ENCODE measurements around the gene ADGRL3. TPM values are rescaled to one million over a fixed set of nuclear protein-coding genes. Genes with fewer than 3 reads are reported as not detected.

The ADGRL3 gene
- total RNA-seq, 2 donors from 2014 or later = not detected

- H3K27ac Mint-ChIP-seq = no peak overlapping the region
- DNase-seq = no peak
- H3K4me3 Mint-ChIP-seq = no peak overlapping the region
- H3K4me1 Mint-ChIP-seq (ENCODE audit: low read depth) = no peaks in the 10 kb centered on the region
- no peak for ATAC-seq (replicated peaks in 1 of 2)
- no peaks in the 10 kb centered on the region for H3K36me3 Mint-ChIP-seq (ENCODE audit: insufficient read depth in 2 of 2)
- H3K27me3 Mint-ChIP-seq (ENCODE audit: low read depth) = no peaks in the 10 kb centered on the region
- H3K9me3 Mint-ChIP-seq = peaks cover 6 to 10% of the 10 kb centered on the region in 2 donors
Observed at GRCh38 chr4:61301271-61301670, 101.1 kb downstream of the ADGRL3 start.

- no peak overlapping the region for H3K4me3 Mint-ChIP-seq
- peaks cover 6 to 11% of the 10 kb centered on the region in 2 donors for H3K9me3 Mint-ChIP-seq
- no peak overlapping the region for H3K27ac Mint-ChIP-seq
- no peak for ATAC-seq (replicated peaks in 1 of 2)
- H3K4me1 Mint-ChIP-seq (ENCODE audit: low read depth) = no peaks in the 10 kb centered on the region
- H3K36me3 Mint-ChIP-seq (ENCODE audit: insufficient read depth in 2 of 2) = no peaks in the 10 kb centered on the region
- H3K27me3 Mint-ChIP-seq (ENCODE audit: low read depth) = no peaks in the 10 kb centered on the region
- DNase-seq = no peak
Observed at GRCh38 chr4:61308033-61308432, 107.9 kb downstream of the ADGRL3 start.

GRCh38 chr4:61309616-61310015, 109.5 kb downstream of the ADGRL3 start:
- Mint-ChIP-seq H3K27me3 (ENCODE audit: low read depth) (no peaks in the 10 kb centered on the region), H3K27ac (no peak overlapping the region)
- no peak for ATAC-seq (replicated peaks in 1 of 2)

GRCh38 chr4:61312526-61312925, 112.4 kb downstream of the ADGRL3 start:
- no peaks in the 10 kb centered on the region for H3K4me1 Mint-ChIP-seq (ENCODE audit: low read depth)
- H3K27me3 Mint-ChIP-seq (ENCODE audit: low read depth) = no peaks in the 10 kb centered on the region
- H3K4me3 Mint-ChIP-seq = no peak overlapping the region
- H3K9me3 Mint-ChIP-seq = peaks cover 4 to 8% of the 10 kb centered on the region in 2 donors
- no peaks in the 10 kb centered on the region for H3K36me3 Mint-ChIP-seq (ENCODE audit: insufficient read depth in 2 of 2)
- H3K27ac Mint-ChIP-seq = no peak overlapping the region
- ATAC-seq (replicated peaks in 1 of 2) (no peak), DNase-seq (no peak)

More at GRCh38 chr4:61309616-61310015, 109.5 kb downstream of the ADGRL3 start:
- no peaks in the 10 kb centered on the region for H3K36me3 Mint-ChIP-seq (ENCODE audit: insufficient read depth in 2 of 2)
- no peak for DNase-seq
- H3K9me3 Mint-ChIP-seq = peaks cover 7 to 9% of the 10 kb centered on the region in 2 donors
- no peaks in the 10 kb centered on the region for H3K4me1 Mint-ChIP-seq (ENCODE audit: low read depth)
- no peak overlapping the region for H3K4me3 Mint-ChIP-seq

- no peak for ATAC-seq (replicated peaks in 1 of 2)
Observed at GRCh38 chr4:61318431-61318830, 118.3 kb downstream of the ADGRL3 start.

GRCh38 chr4:61319156-61319555, 119.0 kb downstream of the ADGRL3 start:
- no peaks in the 10 kb centered on the region for H3K4me1 Mint-ChIP-seq (ENCODE audit: low read depth)
- peaks cover 5 to 13% of the 10 kb centered on the region in 2 donors for H3K9me3 Mint-ChIP-seq
- ATAC-seq (replicated peaks in 1 of 2) = no peak
- H3K36me3 Mint-ChIP-seq (ENCODE audit: insufficient read depth in 2 of 2) = no peaks in the 10 kb centered on the region
- no peak overlapping the region for H3K27ac Mint-ChIP-seq
- no peaks in the 10 kb centered on the region for H3K27me3 Mint-ChIP-seq (ENCODE audit: low read depth)
- DNase-seq = no peak
- H3K4me3 Mint-ChIP-seq = no peak overlapping the region

More at GRCh38 chr4:61318431-61318830, 118.3 kb downstream of the ADGRL3 start:
- DNase-seq = no peak
- Mint-ChIP-seq H3K27ac (no peak overlapping the region), H3K4me3 (no peak overlapping the region), H3K9me3 (peaks cover 2 to 9% of the 10 kb centered on the region in 2 donors), H3K27me3 (ENCODE audit: low read depth) (no peaks in the 10 kb centered on the region), H3K4me1 (ENCODE audit: low read depth) (no peaks in the 10 kb centered on the region), H3K36me3 (ENCODE audit: insufficient read depth in 2 of 2) (no peaks in the 10 kb centered on the region)

- ATAC-seq (replicated peaks in 1 of 2) = no peak
- Mint-ChIP-seq H3K9me3 (peaks cover 5 to 13% of the 10 kb centered on the region in 2 donors), H3K4me1 (ENCODE audit: low read depth) (no peaks in the 10 kb centered on the region), H3K27me3 (ENCODE audit: low read depth) (no peaks in the 10 kb centered on the region), H3K36me3 (ENCODE audit: insufficient read depth in 2 of 2) (no peaks in the 10 kb centered on the region), H3K4me3 (no peak overlapping the region), H3K27ac (no peak overlapping the region)
- no peak for DNase-seq
Observed at GRCh38 chr4:61320154-61320553, 120.0 kb downstream of the ADGRL3 start.

GRCh38 chr4:61320631-61321030, 120.5 kb downstream of the ADGRL3 start:
- H3K27ac Mint-ChIP-seq = no peak overlapping the region
- no peaks in the 10 kb centered on the region for H3K4me1 Mint-ChIP-seq (ENCODE audit: low read depth)
- no peak for ATAC-seq (replicated peaks in 1 of 2)
- no peak for DNase-seq
- peaks cover 5 to 13% of the 10 kb centered on the region in 2 donors for H3K9me3 Mint-ChIP-seq
- no peaks in the 10 kb centered on the region for H3K27me3 Mint-ChIP-seq (ENCODE audit: low read depth)
- no peak overlapping the region for H3K4me3 Mint-ChIP-seq
- H3K36me3 Mint-ChIP-seq (ENCODE audit: insufficient read depth in 2 of 2) = no peaks in the 10 kb centered on the region

GRCh38 chr4:61332693-61333092, 132.6 kb downstream of the ADGRL3 start:
- H3K4me1 Mint-ChIP-seq (ENCODE audit: low read depth) = no peaks in the 10 kb centered on the region
- H3K4me3 Mint-ChIP-seq = no peak overlapping the region
- no peaks in the 10 kb centered on the region for H3K36me3 Mint-ChIP-seq (ENCODE audit: insufficient read depth in 2 of 2)
- H3K27me3 Mint-ChIP-seq (ENCODE audit: low read depth) = no peaks in the 10 kb centered on the region
- H3K27ac Mint-ChIP-seq = no peak overlapping the region
- H3K9me3 Mint-ChIP-seq = peaks cover 4 to 5% of the 10 kb centered on the region in 2 donors
- ATAC-seq (replicated peaks in 1 of 2) = no peak
- no peak for DNase-seq

GRCh38 chr4:61333490-61333889, 133.4 kb downstream of the ADGRL3 start:
- no peaks in the 10 kb centered on the region for H3K36me3 Mint-ChIP-seq (ENCODE audit: insufficient read depth in 2 of 2)
- H3K4me3 Mint-ChIP-seq = no peak overlapping the region
- DNase-seq (no peak), ATAC-seq (replicated peaks in 1 of 2) (no peak)
- H3K4me1 Mint-ChIP-seq (ENCODE audit: low read depth) = no peaks in the 10 kb centered on the region
- H3K9me3 Mint-ChIP-seq = peaks cover 4 to 5% of the 10 kb centered on the region in 2 donors
- no peak overlapping the region for H3K27ac Mint-ChIP-seq
- H3K27me3 Mint-ChIP-seq (ENCODE audit: low read depth) = no peaks in the 10 kb centered on the region

GRCh38 chr4:61335241-61335763, 135.2 kb downstream of the ADGRL3 start:
- Mint-ChIP-seq H3K27ac (no peak overlapping the region), H3K9me3 (peaks cover 4% of the 10 kb centered on the region in 2 donors), H3K4me3 (no peak overlapping the region), H3K4me1 (ENCODE audit: low read depth) (no peaks in the 10 kb centered on the region), H3K36me3 (ENCODE audit: insufficient read depth in 2 of 2) (no peaks in the 10 kb centered on the region), H3K27me3 (ENCODE audit: low read depth) (no peaks in the 10 kb centered on the region)
- ATAC-seq (replicated peaks in 1 of 2) (no peak), DNase-seq (no peak)

- Mint-ChIP-seq H3K4me1 (ENCODE audit: low read depth) (no peaks in the 10 kb centered on the region), H3K4me3 (no peak overlapping the region), H3K27ac (no peak overlapping the region), H3K36me3 (ENCODE audit: insufficient read depth in 2 of 2) (no peaks in the 10 kb centered on the region), H3K27me3 (ENCODE audit: low read depth) (no peaks in the 10 kb centered on the region), H3K9me3 (peaks cover 2 to 4% of the 10 kb centered on the region in 2 donors)
- ATAC-seq (replicated peaks in 1 of 2) (no peak), DNase-seq (no peak)
Observed at GRCh38 chr4:61336488-61336887, 136.4 kb downstream of the ADGRL3 start.

GRCh38 chr4:61336916-61337315, 136.8 kb downstream of the ADGRL3 start:
- no peak overlapping the region for H3K4me3 Mint-ChIP-seq
- peaks cover 2 to 4% of the 10 kb centered on the region in 2 donors for H3K9me3 Mint-ChIP-seq
- ATAC-seq (replicated peaks in 1 of 2) = no peak
- no peaks in the 10 kb centered on the region for H3K36me3 Mint-ChIP-seq (ENCODE audit: insufficient read depth in 2 of 2)
- no peaks in the 10 kb centered on the region for H3K4me1 Mint-ChIP-seq (ENCODE audit: low read depth)
- no peak for DNase-seq
- H3K27me3 Mint-ChIP-seq (ENCODE audit: low read depth) = no peaks in the 10 kb centered on the region
- H3K27ac Mint-ChIP-seq = no peak overlapping the region

- DNase-seq (no peak), ATAC-seq (replicated peaks in 1 of 2) (no peak)
- Mint-ChIP-seq H3K36me3 (ENCODE audit: insufficient read depth in 2 of 2) (no peaks in the 10 kb centered on the region), H3K9me3 (peaks cover 4 to 9% of the 10 kb centered on the region in 2 donors), H3K4me3 (no peak overlapping the region), H3K27ac (no peak overlapping the region), H3K4me1 (ENCODE audit: low read depth) (no peaks in the 10 kb centered on the region), H3K27me3 (ENCODE audit: low read depth) (no peaks in the 10 kb centered on the region)
Observed at GRCh38 chr4:61342061-61342460, 141.9 kb downstream of the ADGRL3 start.
